ENCODE measurements around the gene KCNK4.

Gene KCNK4

GRCh38 chr11:64291752-64292459 is 804 bp downstream of the KCNK4 start:
- H3K4me3 ChIP-seq (replicated peaks; ENCODE audit: insufficient read depth, low read length): no peak overlapping the region

DNA sequence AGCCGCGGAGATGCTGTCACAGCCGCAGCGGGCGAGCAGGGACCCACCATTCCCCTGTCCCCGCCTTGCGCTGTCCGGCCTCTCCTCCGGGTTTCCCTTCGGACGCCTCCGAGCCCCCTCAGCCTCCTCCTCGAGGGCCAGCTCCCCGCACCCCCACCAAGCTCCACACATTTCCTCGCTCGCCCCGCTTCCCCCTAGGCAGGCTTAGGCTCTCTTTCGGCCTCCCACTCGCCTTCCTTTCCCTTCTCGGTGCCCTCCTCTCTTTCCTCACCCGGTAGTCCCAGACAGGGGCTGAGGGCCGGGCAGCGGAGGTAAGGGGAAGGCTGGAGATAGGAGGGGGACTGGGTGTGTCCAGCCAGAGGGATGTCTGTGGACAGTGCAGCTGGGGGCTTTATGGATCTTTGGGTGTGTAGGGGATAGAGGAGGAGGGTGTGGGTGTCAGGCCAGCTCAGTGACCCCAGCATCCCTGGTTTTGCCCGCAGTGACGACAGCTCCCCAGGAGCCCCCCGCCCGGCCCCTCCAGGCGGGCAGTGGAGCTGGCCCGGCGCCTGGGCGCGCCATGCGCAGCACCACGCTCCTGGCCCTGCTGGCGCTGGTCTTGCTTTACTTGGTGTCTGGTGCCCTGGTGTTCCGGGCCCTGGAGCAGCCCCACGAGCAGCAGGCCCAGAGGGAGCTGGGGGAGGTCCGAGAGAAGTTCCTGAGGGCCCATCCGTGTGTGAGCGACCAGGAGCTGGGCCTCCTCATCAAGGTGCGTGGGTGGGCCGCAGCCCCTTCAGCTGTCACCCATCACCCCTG is 1.6 kb downstream of the KCNK4 start:
- DNase-seq (ENCODE audit: low read depth in 1 of 2, low spot score in 1 of 2): no peak
- no peak overlapping the region for H3K4me3 ChIP-seq (replicated peaks; ENCODE audit: insufficient read depth, low read length)
- H3K27me3 ChIP-seq (ENCODE audit: insufficient read depth, poor library complexity, severe bottlenecking): peaks cover 61% of the 10 kb centered on the region
- H3K27ac ChIP-seq (replicated peaks): no peak overlapping the region
- TF ChIP-seq, protein P1, sequence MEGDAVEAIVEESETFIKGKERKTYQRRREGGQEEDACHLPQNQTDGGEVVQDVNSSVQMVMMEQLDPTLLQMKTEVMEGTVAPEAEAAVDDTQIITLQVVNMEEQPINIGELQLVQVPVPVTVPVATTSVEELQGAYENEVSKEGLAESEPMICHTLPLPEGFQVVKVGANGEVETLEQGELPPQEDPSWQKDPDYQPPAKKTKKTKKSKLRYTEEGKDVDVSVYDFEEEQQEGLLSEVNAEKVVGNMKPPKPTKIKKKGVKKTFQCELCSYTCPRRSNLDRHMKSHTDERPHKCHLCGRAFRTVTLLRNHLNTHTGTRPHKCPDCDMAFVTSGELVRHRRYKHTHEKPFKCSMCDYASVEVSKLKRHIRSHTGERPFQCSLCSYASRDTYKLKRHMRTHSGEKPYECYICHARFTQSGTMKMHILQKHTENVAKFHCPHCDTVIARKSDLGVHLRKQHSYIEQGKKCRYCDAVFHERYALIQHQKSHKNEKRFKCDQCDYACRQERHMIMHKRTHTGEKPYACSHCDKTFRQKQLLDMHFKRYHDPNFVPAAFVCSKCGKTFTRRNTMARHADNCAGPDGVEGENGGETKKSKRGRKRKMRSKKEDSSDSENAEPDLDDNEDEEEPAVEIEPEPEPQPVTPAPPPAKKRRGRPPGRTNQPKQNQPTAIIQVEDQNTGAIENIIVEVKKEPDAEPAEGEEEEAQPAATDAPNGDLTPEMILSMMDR (IDR thresholded peaks at IDR 0.05; ENCODE audit: insufficient read depth, low read length): no peak
- no peak for TF ChIP-seq GABPA (IDR thresholded peaks at IDR 0.05; ENCODE audit: low read depth)
- TF ChIP-seq POLR2AphosphoS5 (IDR thresholded peaks at IDR 0.05; ENCODE audit: low read depth): no peak
- no peak for TF ChIP-seq REST (IDR thresholded peaks at IDR 0.05; ENCODE audit: insufficient replicate concordance, low read depth)
- TF ChIP-seq SPI1 (IDR thresholded peaks at IDR 0.05; ENCODE audit: borderline replicate concordance, low read depth): no peak

More at GRCh38 chr11:64291752-64292459, 804 bp downstream of the KCNK4 start:
- TF ChIP-seq REST (IDR thresholded peaks at IDR 0.05; ENCODE audit: insufficient replicate concordance, low read depth) (no peak), SPI1 (IDR thresholded peaks at IDR 0.05; ENCODE audit: borderline replicate concordance, low read depth) (no peak), POLR2AphosphoS5 (IDR thresholded peaks at IDR 0.05; ENCODE audit: low read depth) (no peak)
- TF ChIP-seq, protein P1 (IDR thresholded peaks at IDR 0.05; ENCODE audit: insufficient read depth, low read length): no peak
- Histone ChIP-seq H3K27ac (replicated peaks) (no peak overlapping the region), H3K27me3 (ENCODE audit: insufficient read depth, poor library complexity, severe bottlenecking) (peaks cover 55% of the 10 kb centered on the region)
- no peak for DNase-seq (ENCODE audit: low read depth in 1 of 2, low spot score in 1 of 2)

DNA sequence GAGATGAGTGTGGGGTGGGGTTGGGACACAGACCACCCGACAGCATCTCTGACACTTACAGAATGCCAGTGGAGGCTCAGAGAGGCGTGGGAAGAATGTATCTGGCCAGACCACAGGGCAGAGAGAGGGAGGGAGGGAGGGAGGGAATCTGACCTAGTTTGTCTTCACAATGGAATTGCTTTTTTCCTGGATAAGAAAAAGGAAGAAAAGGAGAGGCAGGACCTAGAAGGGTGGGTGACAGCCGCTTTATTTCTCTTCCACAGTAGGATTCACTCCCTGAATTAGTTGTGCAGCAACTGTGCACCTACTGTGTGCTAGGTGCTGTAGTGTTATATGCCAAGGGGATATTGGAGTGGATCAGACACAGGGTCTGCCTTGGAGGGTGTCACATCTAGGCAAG is 3.7 kb downstream of the KCNK4 start:
- no peak overlapping the region for H3K27ac ChIP-seq (replicated peaks)
- H3K4me3 ChIP-seq (replicated peaks; ENCODE audit: insufficient read depth, low read length): no peak overlapping the region
- peaks cover 83% of the 10 kb centered on the region for H3K27me3 ChIP-seq (ENCODE audit: insufficient read depth, poor library complexity, severe bottlenecking)
- no peak for TF ChIP-seq REST (IDR thresholded peaks at IDR 0.05; ENCODE audit: insufficient replicate concordance, low read depth)
- no peak for TF ChIP-seq GABPA (IDR thresholded peaks at IDR 0.05; ENCODE audit: low read depth)
- TF ChIP-seq SPI1 (IDR thresholded peaks at IDR 0.05; ENCODE audit: borderline replicate concordance, low read depth): no peak
- TF ChIP-seq POLR2AphosphoS5 (IDR thresholded peaks at IDR 0.05; ENCODE audit: low read depth): no peak
- TF ChIP-seq, protein P1 (IDR thresholded peaks at IDR 0.05; ENCODE audit: insufficient read depth, low read length): no peak
- no peak for DNase-seq (ENCODE audit: low read depth in 1 of 2, low spot score in 1 of 2)

Data from HL-60 (cell line).